GM12878 (cell line): ENCODE results near the gene UBE2F. TPM values are rescaled to one million over a fixed set of nuclear protein-coding genes. Genes with fewer than 3 reads are reported as not detected.

Experiments
- ATAC-seq: fragments of 200-7000 bp; cut with Tn5 transposase; 3 replicates; pipeline ENCODE4 v1.9.1; 2020; ENCODE audit warnings: mild to moderate bottlenecking, moderate library complexity
- BruUV-seq: library from RNA; stranded (reverse); fragments of 400-500 nt; replicated peaks from 2 replicates; lab custom pipeline; 2021; lab: Mats Ljungman, UMichigan
- CTCF ChIA-PET: fragments of 300-600 bp; sonication (Branson Sonifier 250); formaldehyde crosslinking; extraction: SDS; loops from one replicate; lab custom pipeline; 2021; ENCODE audit warnings: inconsistent platforms; lab: Yijun Ruan, JAX
- POLR2A ChIA-PET: fragments of 350-600 bp; formaldehyde crosslinking; extraction: SDS; loops from one replicate; lab custom pipeline; 2021; ENCODE audit warnings: inconsistent platforms; lab: Charles Lee
- RAD21 ChIA-PET: fragments of 300-600 bp; sonication (Branson Sonifier 250); formaldehyde crosslinking; loops from one replicate; lab custom pipeline; 2023; ENCODE audit warnings: antibody characterized with exemption; ENCODE audit not compliant: unreplicated experiment; lab: Charles Lee
- SMC1A ChIA-PET: fragments of 300-600 bp; sonication (Branson Sonifier 250); formaldehyde crosslinking; loops from one replicate; lab custom pipeline; 2023; ENCODE audit not compliant: unreplicated experiment, uncharacterized antibody; lab: Charles Lee
- DNase-seq: peaks from one replicate; pipeline ENCODE4 v3.0.0-alpha.2; 2011; ENCODE audit warnings: low read depth, low spot score
- FAIRE-seq: peaks from 3 replicates; lab custom pipeline; 2011; peaks lifted over from hg19 to GRCh38; lab: Jason Lieb, UNC
- H2AFZ ChIP-seq: 2 replicates; pipeline ENCODE4 v1.6.0; 2011; ENCODE audit warnings: low read depth, low read length, control low read depth; ENCODE audit not compliant: control insufficient read depth
- H3K27ac ChIP-seq: 2 replicates; pipeline ENCODE4 v1.5.1; 2011; ENCODE audit warnings: control low read depth; ENCODE audit not compliant: control insufficient read depth, insufficient read depth
- H3K27me3 ChIP-seq, 2 experiments: replicated peaks in 1 of 2; 2 replicates each; pipeline versions ENCODE4 v1.6.0 to v1.6.1; 2011; ENCODE audit warnings: low read length in 1 of 2; ENCODE audit not compliant: control insufficient read depth in 2 of 2, insufficient read depth in 2 of 2
- H3K36me3 ChIP-seq, 2 experiments: 2 replicates each; pipeline ENCODE4 v1.5.1; 2011; ENCODE audit warnings: low read length in 1 of 2; ENCODE audit not compliant: control insufficient read depth in 2 of 2, insufficient read depth in 2 of 2
- H3K4me1 ChIP-seq: 2 replicates; pipeline ENCODE4 v1.6.1; 2011; ENCODE audit warnings: mild to moderate bottlenecking, low read length, moderate library complexity, mixed read lengths; ENCODE audit not compliant: control insufficient read depth, insufficient read depth
- H3K4me2 ChIP-seq: 2 replicates; pipeline ENCODE4 v1.6.0; 2011; ENCODE audit warnings: control low read depth; ENCODE audit not compliant: control insufficient read depth, insufficient read depth
- H3K4me3 ChIP-seq: fragments of 200-600 bp; sonication (generic); 2 replicates; pipeline ENCODE4 v1.5.1; 2016
- H3K79me2 ChIP-seq: 2 replicates; pipeline ENCODE4 v1.6.0; 2011; ENCODE audit warnings: low read length; ENCODE audit not compliant: control insufficient read depth, insufficient read depth
- H3K9ac ChIP-seq: 2 replicates; pipeline ENCODE4 v1.8.0; 2011; ENCODE audit warnings: low read length, control low read depth, mixed read lengths; ENCODE audit not compliant: control insufficient read depth, insufficient read depth
- H3K9me3 ChIP-seq: replicated peaks from 3 replicates; pipeline ENCODE4 v1.5.1; 2011; ENCODE audit warnings: mild to moderate bottlenecking, low read length; ENCODE audit not compliant: control insufficient read depth, insufficient read depth
- H4K20me1 ChIP-seq: 2 replicates; pipeline ENCODE4 v1.6.0; 2011; ENCODE audit not compliant: control insufficient read depth, insufficient read depth
- BCLAF1 ChIP-seq: fragments of 450-650 bp; IDR thresholded peaks from 2 replicates; pipeline ENCODE4 v1.6.1; 2017; ENCODE audit warnings: antibody characterized with exemption, mild to moderate bottlenecking, moderate library complexity
- CHD4 ChIP-seq: fragments of 200-600 bp; sonication (generic); IDR thresholded peaks from 2 replicates; pipeline ENCODE4 v1.6.1; 2016; ENCODE audit warnings: mild to moderate bottlenecking
- EED ChIP-seq: sonication (generic); IDR thresholded peaks from 2 replicates; pipeline ENCODE4 v1.6.1; 2016; ENCODE audit warnings: antibody characterized with exemption, low read depth
- EGR1 ChIP-seq, 2 experiments: IDR thresholded peaks; 1 replicate in 1 of 2; 2 replicates in 1 of 2; pipeline ENCODE4 v1.6.1; 2011 to 2012; ENCODE audit warnings: low read depth in 2 of 2, low read length in 2 of 2, borderline replicate concordance in 1 of 2, mild to moderate bottlenecking in 1 of 2, moderate library complexity in 1 of 2
- IKZF2 ChIP-seq, 2 experiments: fragments of 450-650 bp; IDR thresholded peaks; 2 replicates each; pipeline ENCODE4 v1.6.1; 2017; ENCODE audit warnings: mild to moderate bottlenecking in 2 of 2, moderate library complexity in 2 of 2
- MYB ChIP-seq: fragments of 150-350 bp; IDR thresholded peaks from 2 replicates; pipeline ENCODE4 v1.6.1; 2014; ENCODE audit warnings: mild to moderate bottlenecking, low read depth, low read length, borderline replicate concordance
- PKNOX1 ChIP-seq: fragments of 450-650 bp; IDR thresholded peaks from 2 replicates; pipeline ENCODE4 v1.6.1; 2016; ENCODE audit warnings: mild to moderate bottlenecking
- POLR2A ChIP-seq: IDR thresholded peaks from 2 replicates; pipeline ENCODE4 v1.6.1; 2011; ENCODE audit warnings: low read depth, mild to moderate bottlenecking, low read length
- RB1 ChIP-seq: fragments of 450-650 bp; formaldehyde crosslinking; IDR thresholded peaks from 2 replicates; pipeline ENCODE4 v1.6.1; 2017; ENCODE audit warnings: mild to moderate bottlenecking, borderline replicate concordance
- RBBP5 ChIP-seq: fragments of 200-600 bp; sonication (generic); conservative IDR thresholded peaks from 2 replicates; pipeline ENCODE4 v1.6.1; 2016
- SMC3 ChIP-seq: IDR thresholded peaks from 2 replicates; pipeline ENCODE4 v1.6.1; 2011; ENCODE audit warnings: low read length, improper control_type of control experiment, borderline replicate concordance
- SREBF2 ChIP-seq: IDR thresholded peaks from 2 replicates; pipeline ENCODE4 v1.6.1; 2012; ENCODE audit warnings: mild to moderate bottlenecking, low read length
- SUZ12 ChIP-seq: fragments of 200-600 bp; sonication (generic); IDR thresholded peaks from one replicate; pipeline ENCODE4 v1.6.1; 2018; ENCODE audit warnings: antibody characterized with exemption, mild to moderate bottlenecking; ENCODE audit not compliant: unreplicated experiment
- ZNF24 ChIP-seq: fragments of 450-650 bp; IDR thresholded peaks from 2 replicates; pipeline ENCODE4 v1.6.1; 2017; ENCODE audit warnings: antibody characterized with exemption, mild to moderate bottlenecking
- WGBS: methylation state at CpG from one replicate; pipeline ENCODE4 v1.1.6; 2016; ENCODE audit warnings: low lambda C conversion rate; ENCODE audit not compliant: insufficient replicate concordance, insufficient coverage; ENCODE audit errors: missing lambda C conversion rate; 5-methylcytosine and 5-hydroxymethylcytosine counted together
- in situ Hi-C: fragments of 300-500 bp; cut with MboI; formaldehyde crosslinking; loops from 9 replicates; pipeline ENCODE4 v1.14.3; 2018; ENCODE audit warnings: mixed read lengths
- intact Hi-C: fragments of 100-400 bp; cut with micrococcal nuclease; formaldehyde crosslinking; loops from one replicate; pipeline ENCODE4 v1.14.2; 2022; ENCODE audit not compliant: unreplicated experiment
- polyA plus RNA-seq, 11 experiments: library from polyadenylated mRNA; depleted of rRNA in 4 of 11; unstranded in 6 of 11; stranded (reverse) in 5 of 11; fragments of >200 nt; fragmentation: Nextera tagmentation in 4 of 11; fragmentation: Illumina TruSeq in 1 of 11; extraction: Ambion mirVana in 4 of 11; extraction: Trizol in 1 of 11; gene quantifications; 1 replicate in 1 of 11; 2 replicates in 10 of 11; pipeline versions ENCODE4 v1.2.1 to v1.2.3, GENCODE V29; 2011 to 2016; ENCODE audit warnings: inconsistent platforms in 2 of 11, missing spikeins in 2 of 11, low read depth in 1 of 11
- total RNA-seq, 4 experiments: library from RNA; depleted of rRNA in 3 of 4; stranded (reverse); fragments of >200 nt in 3 of 4; fragmentation: Illumina TruSeq in 1 of 4; extraction: Trizol in 1 of 4; gene quantifications; 2 replicates each; pipeline versions ENCODE4 v1.2.1 to v1.2.3, GENCODE V29; 2013 to 2021

The UBE2F gene
- total and polyA plus RNA-seq, 10 of the 15 experiments (the other 5 are each of a cell fraction or from before 2014, with no cell fraction given), result 12.3 to 64.4 (median 31.5) TPM

- TF ChIP-seq PKNOX1 (no peak), CHD4 (no peak), IKZF2 (IDR thresholded peaks at IDR 0.05) (no peak), MYB (no peak), ZNF24 (no peak), EED (no peak), EGR1 (IDR thresholded peaks at IDR 0.05; ENCODE audit: borderline replicate concordance in 1 of 2, low read depth in 2 of 2, low read length in 2 of 2) (no peak)
Observed at GRCh38 chr2:238025741-238026360, 59.0 kb downstream of the UBE2F start (continued).

GRCh38 chr2:238027058-238027457, 60.2 kb downstream of the UBE2F start:
- ATAC-seq, result no peak
- WGBS, result 75% methylated on average over 4 of the region's 4 CpGs
- Histone ChIP-seq H3K27me3 (no peaks in the 10 kb centered on the region), H3K9me3 (no peaks in the 10 kb centered on the region), H3K79me2 (no peaks in the 10 kb centered on the region), H3K4me3 (no peak overlapping the region), H3K4me1 (no peaks in the 10 kb centered on the region), H2AFZ (no peak overlapping the region), H4K20me1 (no peaks in the 10 kb centered on the region), H3K4me2 (no peak overlapping the region), H3K36me3 (peaks cover 10 to 13% of the 10 kb centered on the region in 2 experiments), H3K27ac (no peak overlapping the region), H3K9ac (no peak overlapping the region)
- ChIA-PET CTCF (interaction anchor here (1.6 kb wide), 1 partner anchor 57 kb away, joined by 3 read pairs; no protein-coding TSS in a partner anchor), POLR2A (no interaction called here), SMC1A (no interaction called here), RAD21 (no interaction called here)
- in situ Hi-C loops, result no loop called here
- intact Hi-C loops, result no loop called here
- no TSS peak for BruUV-seq
- no peak for TF ChIP-seq SREBF2
- TF ChIP-seq POLR2A, result no peak
- no peak for TF ChIP-seq RBBP5
- TF ChIP-seq BCLAF1, result no peak
- no peak for TF ChIP-seq SUZ12
- no peak for TF ChIP-seq RB1
- TF ChIP-seq SMC3, result no peak
- no peak for DNase-seq
- no peak for FAIRE-seq
